Endothelial cell (in vitro differentiated cells): ENCODE measurements around the gene GBF1. TPM values are rescaled to one million over a fixed set of nuclear protein-coding genes. Genes with fewer than 3 reads are reported as not detected.

Experiments
- DNase-seq: peaks from one replicate; pipeline ENCODE4 v3.0.0; 2021; ENCODE audit warnings: low spot score
- H3K27ac Mint-ChIP-seq: one replicate; pipeline ENCODE4 v1.8.0; 2021; ENCODE audit warnings: mixed read lengths, inconsistent platforms; ENCODE audit not compliant: unreplicated experiment
- H3K27me3 Mint-ChIP-seq: one replicate; pipeline ENCODE4 v1.8.0; 2021; ENCODE audit warnings: mild to moderate bottlenecking, moderate library complexity, mixed read lengths, inconsistent platforms; ENCODE audit not compliant: unreplicated experiment
- H3K36me3 Mint-ChIP-seq: one replicate; pipeline ENCODE4 v1.8.0; 2021; ENCODE audit warnings: mild to moderate bottlenecking, low read depth, mixed read lengths, inconsistent platforms; ENCODE audit not compliant: unreplicated experiment
- H3K4me1 Mint-ChIP-seq: one replicate; pipeline ENCODE4 v1.8.0; 2021; ENCODE audit warnings: mild to moderate bottlenecking, mixed read lengths, inconsistent platforms; ENCODE audit not compliant: unreplicated experiment
- H3K4me3 Mint-ChIP-seq: one replicate; pipeline ENCODE4 v1.8.0; 2021; ENCODE audit warnings: mild to moderate bottlenecking, mixed read lengths, inconsistent platforms; ENCODE audit not compliant: unreplicated experiment
- H3K9me3 Mint-ChIP-seq: one replicate; pipeline ENCODE4 v1.8.0; 2021; ENCODE audit warnings: mixed read lengths, inconsistent platforms; ENCODE audit not compliant: unreplicated experiment
- CTCF ChIP-seq: fragments of 200-600 bp; sonication (generic); IDR thresholded peaks from one replicate; pipeline ENCODE4 v1.5.0; 2021; ENCODE audit warnings: antibody characterized with exemption; ENCODE audit not compliant: unreplicated experiment
- total RNA-seq: library from RNA; stranded (reverse); fragmentation: NEBNext Ultra II Directional; extraction: Animal tissue kit (Norgen Biotek cat#: 25700); gene quantifications from one replicate; pipeline ENCODE4 v1.2.1, GENCODE V29; 2021; ENCODE audit not compliant: unreplicated experiment

Gene GBF1
- total RNA-seq, 1 donor from 2014 or later = 45.1 TPM

GRCh38 chr10:102396730-102397151 lies 151.4 kb downstream of the GBF1 start:
- Mint-ChIP-seq H3K27me3 (peaks cover 14% of the 10 kb centered on the region), H3K9me3 (no peaks in the 10 kb centered on the region), H3K4me1 (peaks cover 5% of the 10 kb centered on the region), H3K27ac (no peak overlapping the region), H3K36me3 (no peaks in the 10 kb centered on the region), H3K4me3 (no peak overlapping the region)
- TF ChIP-seq CTCF = no peak
- no peak for DNase-seq

GRCh38 chr10:102397222-102398171 lies 152.2 kb downstream of the GBF1 start:
- Mint-ChIP-seq H3K27ac (no peak overlapping the region), H3K4me1 (peaks cover 5% of the 10 kb centered on the region), H3K9me3 (no peaks in the 10 kb centered on the region), H3K27me3 (peaks cover 14% of the 10 kb centered on the region), H3K36me3 (no peaks in the 10 kb centered on the region), H3K4me3 (no peak overlapping the region)
- DNase-seq = no peak
- no peak for TF ChIP-seq CTCF

GRCh38 chr10:102398172-102399020 lies 153.1 kb downstream of the GBF1 start:
- Mint-ChIP-seq H3K9me3 (no peaks in the 10 kb centered on the region), H3K27ac (no peak overlapping the region), H3K4me3 (peak overlapping the region; percentile 34), H3K4me1 (peaks cover 5% of the 10 kb centered on the region), H3K36me3 (no peaks in the 10 kb centered on the region), H3K27me3 (peaks cover 14% of the 10 kb centered on the region)
- TF ChIP-seq CTCF = no peak
- DNase-seq = no peak

- TF ChIP-seq CTCF = peak; percentile 97
- Mint-ChIP-seq H3K36me3 (no peaks in the 10 kb centered on the region), H3K27ac (no peak overlapping the region), H3K9me3 (no peaks in the 10 kb centered on the region), H3K4me3 (no peak overlapping the region), H3K27me3 (peaks cover 14% of the 10 kb centered on the region), H3K4me1 (peaks cover 3% of the 10 kb centered on the region)
- peak; percentile 93 for DNase-seq
Measured at GRCh38 chr10:102399217-102400021, 154.1 kb downstream of the GBF1 start.
